Uterus (tissue), 2 donors: Measurements from ENCODE around the gene KLHL21.

ENCODE experiments used
- CTCF ChIP-seq, 4 experiments: fragments of 200-600 bp in 2 of 4; fragments of 450-650 bp in 2 of 4; sonication (generic) in 2 of 4; IDR thresholded peaks; one replicate each; pipeline ENCODE4 v1.5.1; 2016 to 2019; ENCODE audit warnings: antibody characterized with exemption in 4 of 4, mild to moderate bottlenecking in 2 of 4, moderate library complexity in 1 of 4
- POLR2A ChIP-seq, 2 donors: fragments of 450-650 bp; IDR thresholded peaks; one replicate each; pipeline ENCODE4 v1.6.1; 2016; ENCODE audit warnings: antibody characterized with exemption in 2 of 2, mild to moderate bottlenecking in 1 of 2, moderate library complexity in 1 of 2

GRCh38 chr1:6570987-6571386, 31.7 kb downstream of the KLHL21 start:
- TF ChIP-seq CTCF (IDR thresholded peaks at IDR 0.05) (no peak), POLR2A (IDR thresholded peaks at IDR 0.05) (no peak)
